Activated CD4-positive, alpha-beta T cell treated with anti-CD3 and anti-CD28 coated beads for 24 hours (primary cell): ENCODE results near the gene KRTAP2-4.
"Not testable (repeated sequence)": the region's sequence is repeated elsewhere in the genome, so short reads cannot be mapped to it uniquely, and the experiment has no call there.

Source experiments
- DNase-seq, 2 donors: peaks; one replicate each; pipeline ENCODE4 v3.0.0-alpha.2; 2020; ENCODE audit warnings: low read depth in 2 of 2

The KRTAP2-4 gene, protein sequence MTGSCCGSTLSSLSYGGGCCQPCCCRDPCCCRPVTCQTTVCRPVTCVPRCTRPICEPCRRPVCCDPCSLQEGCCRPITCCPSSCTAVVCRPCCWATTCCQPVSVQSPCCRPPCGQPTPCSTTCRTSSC

DNA sequence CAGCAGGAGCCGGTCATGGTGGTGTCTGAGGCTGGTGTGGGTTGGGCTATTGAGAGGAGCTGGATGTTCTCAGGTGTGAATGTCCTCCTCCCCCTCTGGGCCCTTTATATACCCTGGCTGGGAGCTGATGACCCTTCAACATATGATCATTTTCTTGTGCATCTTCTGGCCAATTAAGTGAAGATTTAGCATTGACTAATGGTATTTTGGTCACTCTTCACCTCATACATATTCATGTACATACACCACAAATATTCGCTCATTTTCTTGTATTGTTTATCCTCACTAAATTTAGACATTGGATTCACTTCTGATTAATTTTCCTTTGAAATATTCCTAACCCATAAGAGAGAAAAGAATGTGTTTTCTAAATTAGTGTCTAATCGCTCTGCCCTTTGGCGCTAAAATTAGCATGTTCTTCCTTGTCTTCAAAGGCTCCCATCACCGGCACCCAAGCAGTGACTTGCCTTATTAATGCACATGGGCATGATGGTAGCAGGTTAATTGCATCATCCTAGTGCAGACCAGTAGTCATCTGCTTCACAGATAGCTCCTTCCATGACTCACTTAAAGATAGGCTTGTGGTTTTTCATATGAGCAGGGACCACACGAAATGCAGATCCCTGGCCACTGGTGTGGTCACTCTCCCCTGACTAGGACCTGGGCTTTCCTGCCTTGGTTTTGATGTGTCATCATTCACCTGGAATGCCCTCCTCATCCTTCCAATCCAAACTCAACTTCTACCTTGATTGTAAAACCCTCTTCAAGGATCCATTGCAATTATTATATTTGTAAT lies at the start of gene KRTAP2-4:
Gene KRTAP2-4 (minus strand): TSS at position 51 of the 796 bp plus-strand sequence. CDS start 34 bp downstream, at position 17.
- DNase-seq = no peak

GRCh38 chr17:41111151-41111885 lies 45.6 kb upstream of the KRTAP2-4 start:
- no peak for DNase-seq

DNA sequence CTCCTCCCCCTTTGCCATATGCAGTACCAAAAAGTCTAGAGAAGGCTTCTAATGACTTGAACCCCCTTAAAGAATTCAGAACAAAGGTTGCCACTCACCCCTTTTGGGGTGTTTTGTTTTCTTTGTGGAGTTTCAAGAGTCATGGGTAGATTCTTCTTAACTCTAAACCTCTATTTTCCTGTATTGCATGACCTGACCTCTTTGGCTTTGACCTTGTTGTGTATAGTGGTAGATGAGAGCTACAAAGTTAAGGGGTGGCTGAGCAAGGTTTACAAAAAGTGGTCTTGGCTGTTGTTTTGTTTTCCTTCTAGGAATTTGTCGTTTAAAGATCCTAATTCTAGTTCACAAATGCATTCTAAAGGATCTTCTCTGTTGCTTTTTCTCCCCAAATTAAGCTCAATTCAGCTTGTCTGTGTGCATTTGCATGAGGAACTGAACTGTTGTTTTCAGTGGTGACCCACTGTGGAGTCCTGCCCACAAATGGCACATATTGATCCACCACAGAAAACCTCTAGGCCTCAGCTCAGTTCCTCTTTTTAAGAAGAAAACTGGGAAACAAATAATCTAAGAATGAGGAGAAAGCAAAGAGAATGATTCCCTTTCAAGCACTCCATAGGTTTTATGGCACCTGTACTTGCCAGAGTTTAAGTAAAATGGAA lies 43.2 kb upstream of the KRTAP2-4 start:
- not testable (repeated sequence) for DNase-seq

DNA sequence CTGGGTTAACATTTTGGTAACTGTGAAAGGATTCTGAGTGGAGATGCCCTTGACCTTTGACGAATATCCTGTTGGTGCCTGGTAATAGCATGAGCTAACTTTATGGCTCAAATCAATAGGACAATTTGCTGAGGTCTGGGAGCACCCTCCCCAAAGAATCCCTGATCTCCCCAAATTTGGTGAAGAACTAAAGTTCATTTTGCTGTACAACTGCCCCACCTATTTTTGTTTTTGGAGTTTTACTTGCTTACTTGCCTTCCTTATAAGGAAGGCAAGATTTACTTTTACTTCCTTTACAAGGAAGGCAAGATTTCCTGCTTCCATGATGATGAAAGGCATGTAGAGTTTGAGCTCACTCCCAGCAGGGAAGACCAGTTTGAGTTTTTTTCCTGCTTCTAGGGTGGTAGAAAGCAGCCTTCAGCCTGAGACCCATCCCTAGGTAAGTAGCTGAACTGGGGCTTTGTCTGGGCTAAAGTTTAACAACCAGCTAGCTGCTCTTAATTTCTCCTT lies 42.3 kb upstream of the KRTAP2-4 start:
- DNase-seq = no peak

DNA sequence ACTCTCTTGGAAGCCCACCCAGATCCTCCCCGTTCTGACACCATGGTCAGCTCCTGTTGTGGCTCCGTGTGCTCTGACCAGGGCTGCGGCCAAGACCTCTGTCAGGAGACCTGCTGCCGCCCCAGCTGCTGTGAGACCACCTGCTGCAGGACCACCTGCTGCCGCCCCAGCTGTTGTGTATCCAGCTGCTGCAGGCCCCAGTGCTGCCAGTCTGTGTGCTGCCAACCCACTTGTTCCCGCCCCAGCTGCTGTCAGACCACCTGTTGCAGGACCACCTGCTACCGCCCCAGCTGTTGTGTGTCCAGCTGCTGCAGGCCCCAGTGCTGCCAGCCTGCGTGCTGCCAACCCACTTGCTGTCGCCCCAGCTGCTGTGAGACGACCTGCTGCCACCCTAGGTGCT lies 39.7 kb upstream of the KRTAP2-4 start, which contains the start of gene KRTAP4-9:
Gene KRTAP4-9 (plus strand): TSS at position 43 of the 400 bp plus-strand sequence. CDS start 0 bp downstream, at position 43.
- DNase-seq = not testable (repeated sequence)

GRCh38 chr17:41104386-41105038 lies 38.8 kb upstream of the KRTAP2-4 start:
- DNase-seq = not testable (repeated sequence)

GRCh38 chr17:41103896-41104295 lies 38.2 kb upstream of the KRTAP2-4 start:
- DNase-seq = no peak

DNA sequence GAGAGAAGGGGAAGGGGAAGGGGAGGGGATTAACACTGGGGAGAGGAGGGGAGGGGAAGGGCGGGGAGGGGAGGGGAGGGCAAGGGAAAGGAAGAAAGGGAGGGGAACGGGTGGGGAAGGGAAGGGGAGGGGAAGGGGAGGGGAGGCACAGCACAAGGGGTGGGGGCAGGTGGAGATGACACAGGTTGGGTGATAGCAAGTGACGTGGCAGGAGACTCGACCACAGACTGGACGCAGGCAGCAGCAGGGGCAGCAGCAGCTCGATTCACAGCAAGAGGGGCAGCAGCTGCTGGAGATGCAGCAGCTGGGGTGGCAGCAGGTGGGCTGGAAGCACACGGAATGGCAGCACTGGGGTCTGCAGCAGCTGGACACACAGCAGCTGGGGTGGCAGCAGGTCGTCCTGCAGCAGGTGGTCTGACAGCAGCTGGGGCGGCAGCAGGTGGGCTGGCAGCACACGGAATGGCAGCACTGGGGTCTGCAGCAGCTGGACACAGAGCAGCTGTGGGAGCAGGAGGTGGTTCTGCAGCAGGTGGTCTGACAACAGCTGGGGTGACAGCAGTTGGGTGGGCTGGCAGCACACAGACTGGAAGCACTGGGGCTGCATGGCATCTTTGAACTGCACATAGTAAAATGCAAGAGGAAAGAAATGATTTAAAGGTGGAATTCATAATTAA lies 36.0 kb upstream of the KRTAP2-4 start, which contains the start of gene KRTAP4-16:
Gene KRTAP4-16 (minus strand): TSS at position 624 of the 674 bp plus-strand sequence. CDS start 0 bp downstream, at position 624.
- DNase-seq = no peak

DNA sequence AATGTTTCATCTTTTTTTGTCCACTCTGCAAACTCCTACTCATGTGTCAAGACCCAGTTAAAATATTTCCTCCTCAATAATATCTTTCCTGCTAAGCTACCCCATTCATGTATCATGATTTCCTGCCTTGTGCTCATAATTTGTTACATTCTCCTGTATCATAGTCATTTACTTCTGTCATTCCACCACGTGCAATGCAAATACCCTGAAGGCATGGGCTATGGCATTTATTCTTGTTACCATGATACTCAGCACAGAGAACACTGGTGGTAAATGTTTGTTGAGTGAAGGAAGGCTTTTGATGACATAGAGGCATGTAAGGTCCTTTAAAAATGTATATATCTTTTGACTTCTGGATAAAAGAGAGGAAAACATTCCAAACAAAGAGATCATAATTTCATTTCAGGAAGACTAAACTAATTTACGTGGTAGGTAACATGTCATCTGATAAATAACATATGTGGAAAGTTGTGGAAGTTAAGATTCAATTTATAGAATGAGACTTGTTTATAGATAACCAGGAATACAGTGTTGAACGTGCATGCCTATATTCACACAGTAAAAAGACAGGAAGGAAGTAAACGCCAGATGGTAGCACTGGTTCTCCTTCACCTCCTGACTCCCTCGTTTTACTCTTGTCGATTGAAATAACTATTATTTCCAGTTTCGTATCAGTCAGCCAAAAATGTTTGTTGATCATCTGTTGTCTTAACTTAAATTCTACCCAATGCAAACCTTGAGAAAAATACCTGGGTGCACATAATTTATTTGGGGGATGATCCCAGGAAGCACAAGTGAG lies 34.2 kb upstream of the KRTAP2-4 start:
- not testable (repeated sequence) for DNase-seq

DNA sequence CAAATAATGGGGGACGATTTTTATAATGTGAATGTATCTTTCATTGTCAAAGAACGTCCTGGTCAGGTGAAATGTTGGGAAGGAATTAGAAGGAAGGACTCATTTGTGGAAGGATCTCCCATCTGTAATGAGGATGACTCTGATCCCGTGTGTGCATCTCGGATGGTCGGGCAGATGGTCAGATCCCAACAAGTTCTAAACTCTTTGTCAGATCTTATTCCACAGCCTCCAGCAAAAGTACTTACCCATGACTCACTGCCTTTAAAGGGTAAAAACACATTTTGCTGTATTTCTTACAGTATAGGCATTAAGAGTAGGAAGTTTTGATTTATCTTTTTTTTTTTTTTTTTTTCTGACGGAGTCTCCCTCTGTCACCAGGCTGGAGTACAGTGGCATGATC lies 32.8 kb upstream of the KRTAP2-4 start:
- no peak for DNase-seq

- no peak for DNase-seq
Observed at GRCh38 chr17:41098042-41098441, 32.4 kb upstream of the KRTAP2-4 start, which contains the start of gene KRTAP4-8. Gene KRTAP4-8 (minus strand): TSS chr17:41098142. CDS start chr17:41098084, 58 bp downstream.

- no peak for DNase-seq
Observed at GRCh38 chr17:41096055-41096454, 30.4 kb upstream of the KRTAP2-4 start.

GRCh38 chr17:41088760-41089352 lies 23.2 kb upstream of the KRTAP2-4 start:
- DNase-seq = not testable (repeated sequence)

DNA sequence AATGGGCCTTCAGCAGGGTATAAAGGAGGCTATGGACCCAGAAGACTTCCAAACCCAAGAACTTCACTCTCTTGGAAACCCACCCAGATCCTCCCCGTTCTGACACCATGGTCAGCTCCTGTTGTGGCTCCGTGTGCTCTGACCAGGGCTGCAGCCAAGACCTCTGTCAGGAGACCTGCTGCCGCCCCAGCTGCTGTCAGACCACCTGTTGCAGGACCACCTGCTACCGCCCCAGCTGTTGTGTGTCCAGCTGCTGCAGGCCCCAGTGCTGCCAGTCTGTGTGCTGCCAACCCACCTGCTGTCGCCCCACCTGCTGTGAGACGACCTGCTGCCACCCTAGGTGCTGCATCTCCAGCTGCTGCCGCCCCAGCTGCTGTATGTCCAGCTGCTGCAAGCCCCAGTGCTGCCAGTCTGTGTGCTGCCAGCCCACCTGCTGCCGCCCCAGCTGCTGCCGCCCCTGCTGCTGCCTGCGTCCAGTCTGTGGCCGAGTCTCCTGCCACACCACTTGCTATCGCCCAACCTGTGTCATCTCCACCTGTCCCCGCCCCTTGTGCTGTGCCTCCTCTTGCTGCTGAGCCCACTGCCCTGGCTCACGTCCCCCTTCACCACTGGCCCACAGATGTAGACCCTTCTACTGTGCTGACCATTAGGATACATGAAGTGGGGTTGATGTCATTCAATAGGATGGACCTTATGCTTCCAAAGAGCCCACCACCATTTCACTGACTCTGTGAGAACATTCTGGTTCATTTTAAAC lies 18.6 kb upstream of the KRTAP2-4 start, which contains the start of gene KRTAP4-7:
Gene KRTAP4-7 (plus strand): TSS at position 51 of the 757 bp plus-strand sequence. CDS start 57 bp downstream, at position 108.
- not testable (repeated sequence) for DNase-seq

DNA sequence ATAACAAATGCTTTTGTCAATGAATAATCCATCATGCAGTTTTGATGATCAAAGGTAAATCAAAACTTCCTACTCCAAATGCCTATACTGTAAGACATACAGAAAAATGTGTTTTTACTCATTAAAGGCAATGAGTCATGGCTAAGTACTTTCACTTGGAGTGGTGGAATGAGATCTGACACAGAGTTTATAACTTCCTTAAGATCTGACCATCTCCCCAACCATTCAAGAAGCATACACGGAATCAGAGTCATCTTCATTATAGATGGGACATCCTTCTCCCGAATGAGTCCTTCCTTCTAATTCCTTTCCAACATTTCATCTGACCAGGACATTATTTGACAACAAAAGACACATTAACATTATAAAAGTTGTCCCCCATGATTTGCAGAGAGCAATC lies 17.7 kb upstream of the KRTAP2-4 start:
- DNase-seq = not testable (repeated sequence)

DNA sequence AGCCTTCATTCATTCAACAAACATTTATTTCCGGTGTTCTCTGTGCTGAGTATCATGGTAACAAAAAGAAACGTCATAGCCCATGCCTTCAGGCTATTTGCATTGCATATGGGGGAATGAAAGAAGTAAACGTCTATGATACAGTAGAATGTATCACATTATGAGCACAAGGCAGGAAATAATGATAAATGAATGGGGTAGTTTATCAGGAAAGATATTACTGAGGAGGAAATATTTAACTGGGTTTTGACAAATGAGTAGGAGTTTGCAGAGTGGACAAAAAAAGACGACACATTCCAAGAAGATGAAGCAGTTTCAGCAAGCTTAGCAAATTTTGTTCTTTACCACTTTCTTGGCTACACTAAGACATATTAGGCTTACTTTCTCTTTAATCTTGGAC lies 16.9 kb upstream of the KRTAP2-4 start:
- no peak for DNase-seq

- no peak for DNase-seq
Observed at GRCh38 chr17:41076788-41077187, 11.1 kb upstream of the KRTAP2-4 start.

GRCh38 chr17:41073676-41074075 lies 8.0 kb upstream of the KRTAP2-4 start:
- DNase-seq = no peak
